ENCODE measurements around the gene CADM1.

Gene CADM1

DNA sequence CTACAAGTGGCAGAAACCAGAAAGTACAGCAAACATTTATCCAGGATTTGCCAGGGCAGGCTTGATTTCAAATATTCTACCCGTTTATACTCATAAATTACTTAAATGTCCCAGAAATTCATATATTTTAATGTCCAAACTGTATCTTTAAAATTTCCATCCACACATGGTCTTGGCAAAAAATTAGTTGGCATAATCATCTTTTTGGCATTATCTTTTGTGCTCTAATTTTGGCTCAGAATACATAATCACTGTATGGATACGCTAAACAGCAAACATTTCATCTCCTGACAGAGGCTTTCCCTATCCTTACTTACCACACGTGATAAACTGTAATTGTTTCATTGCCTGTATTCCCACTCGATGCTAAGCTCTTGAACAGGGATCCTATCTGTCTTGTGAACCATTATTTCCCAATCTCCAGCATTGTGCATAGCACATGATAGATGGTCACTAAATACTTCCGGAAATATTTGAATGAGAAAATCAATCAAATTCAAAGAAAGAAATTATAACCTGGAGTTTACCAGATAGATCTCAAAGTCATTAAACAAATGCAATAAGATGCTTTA, 64.2 kb downstream of the CADM1 start:
- no peak overlapping the region for H3K4me3 Mint-ChIP-seq
- no peak overlapping the region for H3K27ac Mint-ChIP-seq
- no peak for DNase-seq
- no peak for ATAC-seq (replicated peaks)
- H3K36me3 Mint-ChIP-seq (ENCODE audit: insufficient read depth) = no peaks in the 10 kb centered on the region
- H3K4me1 Mint-ChIP-seq (ENCODE audit: low read depth in 2 of 2) = no peaks in the 10 kb centered on the region
- peaks cover 0 to 17% of the 10 kb centered on the region in 2 donors for H3K27me3 Mint-ChIP-seq
- H3K9me3 Mint-ChIP-seq = peaks cover 0 to 2% of the 10 kb centered on the region in 2 donors

DNA sequence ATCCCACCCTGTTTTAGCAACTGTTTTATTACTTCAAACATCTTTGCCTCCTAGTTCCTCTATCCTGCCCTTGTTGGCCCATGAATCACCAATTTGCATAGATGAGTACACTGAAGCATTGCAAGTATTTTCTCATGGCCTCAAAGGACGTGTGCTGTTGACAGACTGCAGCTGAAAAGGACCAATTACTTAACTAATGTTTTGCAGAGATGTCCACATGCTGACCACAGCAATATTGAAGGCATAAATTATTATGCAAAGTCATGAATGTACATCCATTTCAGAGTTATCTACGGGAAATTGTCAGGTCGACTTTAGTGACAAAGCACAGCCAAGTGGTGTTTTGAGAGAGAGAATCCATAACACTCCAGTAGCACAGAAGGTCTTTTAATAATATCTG, 64.8 kb downstream of the CADM1 start:
- H3K4me1 Mint-ChIP-seq (ENCODE audit: low read depth in 2 of 2) = no peaks in the 10 kb centered on the region
- ATAC-seq (replicated peaks) (no peak), DNase-seq (no peak)
- H3K36me3 Mint-ChIP-seq (ENCODE audit: insufficient read depth) = no peaks in the 10 kb centered on the region
- H3K27me3 Mint-ChIP-seq = peaks cover 0 to 17% of the 10 kb centered on the region in 2 donors
- no peaks in the 10 kb centered on the region for H3K9me3 Mint-ChIP-seq
- H3K27ac Mint-ChIP-seq = no peak overlapping the region
- no peak overlapping the region for H3K4me3 Mint-ChIP-seq

DNA sequence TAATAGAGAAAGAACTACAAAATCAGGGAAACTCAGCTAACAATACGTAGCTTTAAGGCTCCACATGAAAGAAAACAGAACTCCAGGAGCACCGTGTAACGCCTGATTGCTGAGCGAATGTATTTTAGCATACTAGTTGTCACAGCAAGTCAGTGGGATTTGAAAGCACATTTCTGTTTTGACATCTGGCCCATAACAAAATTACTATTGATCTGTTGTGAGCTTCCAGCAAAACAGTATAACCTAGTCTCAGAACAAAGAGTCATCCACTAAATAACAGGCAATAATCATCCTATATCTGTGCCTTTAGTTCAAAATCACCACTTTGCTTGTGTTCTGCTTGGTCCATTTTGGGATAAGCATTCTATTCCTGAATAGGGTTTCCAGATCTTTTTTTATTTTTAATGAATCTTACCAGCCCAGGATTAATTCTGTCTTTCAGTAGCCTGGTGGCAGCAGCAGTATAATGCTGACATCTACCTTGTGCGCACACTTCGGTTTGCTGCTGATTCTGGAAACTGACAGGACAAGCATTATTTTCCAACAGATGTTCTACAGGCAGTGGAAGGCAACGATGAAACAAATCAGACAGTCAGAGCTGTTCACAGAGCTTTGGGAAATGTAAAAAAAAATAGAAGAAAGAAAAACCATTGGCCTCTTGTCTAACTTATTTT, 66.2 kb downstream of the CADM1 start:
- ATAC-seq (replicated peaks) (no peak), DNase-seq (no peak)
- no peak overlapping the region for H3K4me3 Mint-ChIP-seq
- no peak overlapping the region for H3K27ac Mint-ChIP-seq
- no peaks in the 10 kb centered on the region for H3K9me3 Mint-ChIP-seq
- H3K36me3 Mint-ChIP-seq (ENCODE audit: insufficient read depth) = no peaks in the 10 kb centered on the region
- peaks cover 0 to 17% of the 10 kb centered on the region in 2 donors for H3K27me3 Mint-ChIP-seq
- no peaks in the 10 kb centered on the region for H3K4me1 Mint-ChIP-seq (ENCODE audit: low read depth in 2 of 2)

DNA sequence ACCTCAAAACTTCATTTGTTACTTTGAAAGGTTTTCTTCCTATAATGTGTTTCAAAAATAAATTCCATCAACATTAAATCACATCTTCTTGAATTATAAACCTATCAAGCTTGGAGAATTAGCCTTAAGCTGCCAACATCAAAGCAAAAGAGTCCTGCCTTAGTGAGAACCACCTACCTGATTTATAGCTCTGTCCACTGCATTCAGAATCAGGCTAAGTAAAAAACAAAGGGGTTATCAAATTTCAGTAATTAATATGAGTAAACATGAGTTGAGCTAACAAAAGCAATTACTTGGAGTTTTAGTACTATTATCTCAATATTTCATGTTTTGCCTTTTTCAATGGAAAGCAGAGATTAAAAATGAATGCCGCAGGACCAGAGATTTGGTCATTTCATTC, 73.9 kb downstream of the CADM1 start:
- H3K36me3 Mint-ChIP-seq (ENCODE audit: insufficient read depth) = no peaks in the 10 kb centered on the region
- H3K27me3 Mint-ChIP-seq = no peaks in the 10 kb centered on the region
- H3K9me3 Mint-ChIP-seq = no peaks in the 10 kb centered on the region
- H3K4me1 Mint-ChIP-seq (ENCODE audit: low read depth in 2 of 2) = no peaks in the 10 kb centered on the region
- DNase-seq = no peak
- no peak overlapping the region for H3K27ac Mint-ChIP-seq
- no peak overlapping the region for H3K4me3 Mint-ChIP-seq
- no peak for ATAC-seq (replicated peaks)

DNA sequence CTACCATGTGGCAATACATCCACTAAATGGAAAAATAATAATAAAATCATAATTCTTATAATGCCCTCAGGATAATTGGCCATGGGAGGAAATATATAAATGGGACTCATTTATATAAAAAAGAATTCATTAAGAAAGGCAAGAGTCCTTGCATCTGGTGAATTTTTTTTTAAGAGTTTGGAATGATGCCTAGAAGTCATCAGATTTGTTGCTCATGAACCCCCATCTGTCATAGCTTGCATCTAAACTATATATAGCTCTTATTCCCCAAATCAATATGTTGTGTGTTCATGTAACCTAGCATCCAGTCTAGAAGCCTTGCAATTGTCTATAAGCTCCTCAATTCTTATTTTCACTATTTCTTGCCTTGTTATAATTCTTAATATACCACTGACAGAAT, 75.9 kb downstream of the CADM1 start:
- Mint-ChIP-seq H3K9me3 (no peaks in the 10 kb centered on the region), H3K27ac (no peak overlapping the region), H3K27me3 (peaks cover 6% of the 10 kb centered on the region in 2 donors), H3K4me1 (ENCODE audit: low read depth in 2 of 2) (no peaks in the 10 kb centered on the region), H3K36me3 (ENCODE audit: insufficient read depth) (no peaks in the 10 kb centered on the region), H3K4me3 (no peak overlapping the region)
- ATAC-seq (replicated peaks) = no peak
- no peak for DNase-seq

DNA sequence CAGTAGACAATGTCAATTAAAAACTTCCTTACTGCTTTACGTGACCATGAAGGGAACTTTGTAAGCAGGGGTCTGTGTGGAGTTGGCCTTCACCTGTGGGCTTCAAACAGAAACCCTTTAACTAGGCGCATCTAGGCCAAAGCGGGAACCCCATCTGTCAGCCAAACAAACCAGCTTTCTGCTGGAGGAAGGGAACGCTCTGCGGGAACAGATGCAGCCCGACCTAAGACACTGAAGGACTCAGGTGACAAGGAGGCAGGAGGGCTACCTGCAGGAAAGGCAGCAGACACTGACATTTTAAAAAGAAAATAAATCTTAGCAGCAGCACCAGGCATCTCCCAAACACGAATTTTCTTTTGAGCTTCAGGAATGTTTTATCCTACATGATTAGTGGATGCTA, 78.4 kb downstream of the CADM1 start:
- H3K36me3 Mint-ChIP-seq (ENCODE audit: insufficient read depth) = no peaks in the 10 kb centered on the region
- no peak overlapping the region for H3K4me3 Mint-ChIP-seq
- DNase-seq (no peak), ATAC-seq (replicated peaks) (no peak)
- no peak overlapping the region for H3K27ac Mint-ChIP-seq
- peaks cover 6% of the 10 kb centered on the region in 2 donors for H3K27me3 Mint-ChIP-seq
- no peaks in the 10 kb centered on the region for H3K9me3 Mint-ChIP-seq
- no peaks in the 10 kb centered on the region for H3K4me1 Mint-ChIP-seq (ENCODE audit: low read depth in 2 of 2)

DNA sequence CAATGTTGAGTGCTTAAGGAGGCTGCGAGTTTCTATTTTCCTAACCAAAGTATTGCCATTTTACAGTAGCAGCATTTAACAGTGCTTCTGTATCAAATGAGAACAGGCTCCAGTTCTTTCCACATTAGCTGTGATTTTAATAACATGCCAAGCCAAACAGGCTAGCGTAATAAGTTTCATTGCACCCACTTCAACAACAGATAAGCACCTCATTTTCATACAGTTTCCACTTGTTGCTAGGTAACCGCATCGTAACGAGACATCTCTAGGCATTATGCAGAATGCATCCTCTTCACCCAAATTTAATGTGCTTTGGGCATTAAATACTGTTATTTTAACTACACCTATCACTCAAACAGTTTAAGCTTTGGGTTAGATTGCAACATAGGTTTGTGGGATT, 79.0 kb downstream of the CADM1 start:
- Mint-ChIP-seq H3K27ac (no peak overlapping the region), H3K4me1 (ENCODE audit: low read depth in 2 of 2) (no peaks in the 10 kb centered on the region), H3K36me3 (ENCODE audit: insufficient read depth) (no peaks in the 10 kb centered on the region), H3K9me3 (no peaks in the 10 kb centered on the region), H3K4me3 (no peak overlapping the region), H3K27me3 (peaks cover 6% of the 10 kb centered on the region in 2 donors)
- ATAC-seq (replicated peaks) (no peak), DNase-seq (no peak)

DNA sequence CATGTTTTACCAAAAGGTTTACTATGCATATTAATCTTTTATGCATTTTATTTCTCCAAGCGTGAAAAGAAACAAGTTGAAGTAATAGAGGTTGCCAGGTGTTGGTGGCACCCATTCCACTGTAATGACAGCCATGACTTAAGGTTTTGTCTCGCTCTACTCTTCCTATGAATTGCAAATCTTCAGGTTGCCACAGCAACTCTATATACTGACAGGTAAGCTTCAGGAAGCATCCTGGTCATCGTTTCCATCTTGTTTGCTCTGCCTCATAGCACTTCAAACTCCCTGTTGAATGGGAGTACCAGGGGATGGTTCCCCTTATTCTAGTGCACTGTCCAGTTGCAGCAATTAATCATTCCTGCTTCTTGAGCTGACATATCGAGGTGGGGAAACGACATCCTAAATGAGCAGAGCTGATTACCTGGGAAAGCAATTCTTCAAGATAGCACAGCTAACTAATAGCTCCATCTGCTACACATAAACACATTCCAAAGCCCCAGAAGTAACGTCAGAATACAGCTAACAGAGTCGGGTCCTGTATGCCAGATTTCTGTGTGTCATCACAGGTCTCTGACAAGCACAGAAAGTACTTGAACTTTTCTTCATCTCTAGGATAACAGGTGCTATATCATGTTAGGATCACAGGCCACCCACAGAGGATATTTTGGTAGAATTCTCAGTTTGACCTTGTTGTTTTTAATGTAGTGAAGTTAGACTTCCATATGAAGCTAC, 80.3 kb downstream of the CADM1 start:
- H3K27ac Mint-ChIP-seq = no peak overlapping the region
- H3K9me3 Mint-ChIP-seq = no peaks in the 10 kb centered on the region
- peaks cover 6% of the 10 kb centered on the region in 2 donors for H3K27me3 Mint-ChIP-seq
- no peaks in the 10 kb centered on the region for H3K4me1 Mint-ChIP-seq (ENCODE audit: low read depth in 2 of 2)
- ATAC-seq (replicated peaks) = no peak
- H3K36me3 Mint-ChIP-seq (ENCODE audit: insufficient read depth) = no peaks in the 10 kb centered on the region
- no peak overlapping the region for H3K4me3 Mint-ChIP-seq
- DNase-seq = no peak

DNA sequence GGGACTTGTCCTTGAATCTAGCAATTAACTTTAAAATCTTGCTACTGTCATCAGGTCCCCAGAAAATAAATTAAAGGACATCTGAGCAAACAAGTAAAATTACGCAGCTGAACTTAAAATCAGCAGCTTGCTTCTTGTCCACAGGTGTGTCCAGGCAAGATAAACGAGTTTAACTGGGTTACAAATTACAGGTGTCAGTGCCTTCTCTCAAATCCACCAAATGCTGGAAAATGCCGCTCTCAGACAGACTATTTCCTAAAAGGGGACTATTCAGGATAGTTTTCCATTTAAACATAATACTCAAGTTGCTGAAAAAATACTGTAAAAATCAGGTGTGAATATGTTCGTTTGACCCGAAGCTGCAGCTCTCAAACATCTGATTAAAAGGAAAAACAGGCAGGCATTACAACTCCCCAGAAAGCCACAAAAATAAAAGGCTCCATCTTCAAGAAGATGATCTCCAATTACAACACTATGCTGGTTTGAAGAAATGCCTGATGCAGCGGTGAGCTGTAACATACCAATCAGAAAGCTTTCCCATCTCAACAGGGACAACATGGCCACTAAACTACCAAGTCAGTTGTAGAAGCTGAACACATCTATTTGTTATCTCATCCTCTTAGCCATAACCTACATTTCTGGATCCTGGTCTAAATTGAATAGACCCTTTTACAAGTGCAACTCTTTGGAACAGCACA, 82.1 kb downstream of the CADM1 start:
- H3K36me3 Mint-ChIP-seq (ENCODE audit: insufficient read depth) = no peaks in the 10 kb centered on the region
- H3K27ac Mint-ChIP-seq = no peak overlapping the region
- H3K4me3 Mint-ChIP-seq = no peak overlapping the region
- no peak for ATAC-seq (replicated peaks)
- DNase-seq = no peak
- no peaks in the 10 kb centered on the region for H3K4me1 Mint-ChIP-seq (ENCODE audit: low read depth in 2 of 2)
- H3K27me3 Mint-ChIP-seq = peaks cover 6% of the 10 kb centered on the region in 2 donors
- H3K9me3 Mint-ChIP-seq = no peaks in the 10 kb centered on the region

DNA sequence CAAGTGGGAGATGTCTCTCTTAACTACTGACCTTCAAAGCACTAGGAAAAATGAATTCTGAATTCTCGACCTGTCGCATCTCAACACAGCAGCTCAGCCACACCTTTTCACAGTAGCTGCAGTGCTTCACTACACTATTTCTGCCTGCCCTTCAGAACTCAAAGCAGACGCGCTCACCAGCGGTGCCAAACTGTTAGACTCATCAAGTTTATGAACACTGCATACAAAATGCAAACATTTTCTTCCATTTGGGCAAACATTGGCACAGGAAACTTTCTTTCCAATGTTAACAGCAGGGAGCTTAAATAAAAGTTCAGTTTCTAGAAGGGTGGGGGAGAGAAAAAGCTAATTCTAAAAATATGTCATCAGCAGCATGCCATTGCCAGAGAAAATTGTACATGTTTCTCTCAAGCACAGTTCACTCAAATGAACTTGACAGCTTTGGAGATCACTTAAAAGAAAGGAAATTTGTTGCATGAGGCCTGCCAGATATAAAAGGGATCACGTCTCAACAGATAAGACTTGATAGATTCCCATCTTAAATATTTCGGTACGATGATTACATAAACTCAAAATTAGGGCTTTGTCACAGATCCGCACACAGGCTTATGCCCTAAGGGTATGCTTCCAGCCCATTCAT, 82.7 kb downstream of the CADM1 start:
- no peak for ATAC-seq (replicated peaks)
- no peak for DNase-seq
- Mint-ChIP-seq H3K27me3 (peaks cover 6 to 10% of the 10 kb centered on the region in 2 donors), H3K27ac (no peak overlapping the region), H3K4me3 (no peak overlapping the region), H3K4me1 (ENCODE audit: low read depth in 2 of 2) (no peaks in the 10 kb centered on the region), H3K36me3 (ENCODE audit: insufficient read depth) (no peaks in the 10 kb centered on the region), H3K9me3 (no peaks in the 10 kb centered on the region)

DNA sequence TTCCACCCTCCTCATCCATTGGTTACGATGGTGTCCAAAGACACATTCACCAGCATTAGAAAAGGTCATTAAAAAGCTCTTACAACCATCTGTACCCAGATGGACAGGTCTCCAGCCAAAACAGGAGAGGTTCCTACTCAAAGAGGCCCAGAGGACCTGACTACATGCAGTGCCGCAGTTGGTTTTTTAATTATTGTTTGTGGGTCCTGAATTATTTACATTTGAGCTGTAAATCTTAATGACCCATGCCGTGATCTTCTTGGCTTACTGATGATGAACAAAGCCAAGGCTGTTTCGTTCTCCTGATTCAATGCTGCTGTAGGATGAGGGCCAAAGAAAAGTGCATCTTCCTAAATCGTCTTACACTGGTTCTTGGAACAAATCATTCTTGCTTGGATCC, 83.7 kb downstream of the CADM1 start:
- ATAC-seq (replicated peaks) (no peak), DNase-seq (no peak)
- Mint-ChIP-seq H3K4me3 (no peak overlapping the region), H3K9me3 (no peaks in the 10 kb centered on the region), H3K27ac (no peak overlapping the region), H3K4me1 (ENCODE audit: low read depth in 2 of 2) (peaks cover 0 to 4% of the 10 kb centered on the region in 2 donors), H3K27me3 (peaks cover 6 to 17% of the 10 kb centered on the region in 2 donors), H3K36me3 (ENCODE audit: insufficient read depth) (no peaks in the 10 kb centered on the region)

DNA sequence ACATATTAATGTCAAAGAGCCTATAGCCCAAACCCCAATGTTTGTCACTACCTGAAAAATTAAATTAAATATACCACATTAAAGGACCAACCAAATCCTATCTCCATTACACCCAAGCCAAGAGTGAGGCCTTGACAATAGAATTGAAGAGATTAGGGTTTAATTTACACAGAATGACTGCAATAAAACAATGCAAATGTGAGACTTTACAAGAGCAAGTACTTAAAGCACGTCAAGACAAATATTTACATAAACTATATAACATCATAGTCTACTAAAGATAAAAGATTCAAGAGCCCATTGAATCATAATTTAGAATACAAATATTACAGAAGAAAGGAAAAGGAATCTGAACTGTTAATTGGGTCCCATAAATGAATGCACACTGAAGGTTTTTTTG, 85.6 kb downstream of the CADM1 start:
- no peaks in the 10 kb centered on the region for H3K36me3 Mint-ChIP-seq (ENCODE audit: insufficient read depth)
- H3K27ac Mint-ChIP-seq = no peak overlapping the region
- peaks cover 0 to 4% of the 10 kb centered on the region in 2 donors for H3K4me1 Mint-ChIP-seq (ENCODE audit: low read depth in 2 of 2)
- H3K27me3 Mint-ChIP-seq = peaks cover 0 to 13% of the 10 kb centered on the region in 2 donors
- no peaks in the 10 kb centered on the region for H3K9me3 Mint-ChIP-seq
- no peak for ATAC-seq (replicated peaks)
- no peak for DNase-seq
- H3K4me3 Mint-ChIP-seq = no peak overlapping the region

DNA sequence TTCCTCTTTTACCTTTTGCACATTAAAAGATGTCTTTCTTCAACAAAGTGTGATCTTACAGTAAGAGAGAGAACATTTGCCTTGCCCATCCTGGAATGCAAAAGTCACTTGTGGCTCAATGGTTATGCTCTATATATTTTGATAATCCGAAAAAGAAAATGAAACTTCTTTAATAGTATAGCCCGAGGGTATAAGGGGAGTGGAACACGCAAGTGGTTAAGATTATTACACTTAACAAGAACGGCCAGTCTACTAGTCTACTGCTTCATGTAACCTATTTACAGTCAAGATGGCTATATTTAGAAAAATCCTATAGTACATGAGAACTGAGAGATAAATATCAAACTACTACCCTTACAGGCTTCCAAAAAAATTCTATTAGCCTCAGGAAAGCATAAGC, 86.1 kb downstream of the CADM1 start:
- peaks cover 0 to 12% of the 10 kb centered on the region in 2 donors for H3K27me3 Mint-ChIP-seq
- no peak for ATAC-seq (replicated peaks)
- peaks cover 0 to 4% of the 10 kb centered on the region in 2 donors for H3K4me1 Mint-ChIP-seq (ENCODE audit: low read depth in 2 of 2)
- no peak overlapping the region for H3K4me3 Mint-ChIP-seq
- H3K9me3 Mint-ChIP-seq = no peaks in the 10 kb centered on the region
- H3K27ac Mint-ChIP-seq = no peak overlapping the region
- H3K36me3 Mint-ChIP-seq (ENCODE audit: insufficient read depth) = no peaks in the 10 kb centered on the region
- no peak for DNase-seq

All from effector memory CD8-positive, alpha-beta T cell (primary cell).